RPMI7951 (cell line): ENCODE results near the gene GYPB. TPM values are rescaled to one million over a fixed set of nuclear protein-coding genes. Genes with fewer than 3 reads are reported as not detected.
"Not testable (repeated sequence)": the region's sequence is repeated elsewhere in the genome, so short reads cannot be mapped to it uniquely, and the experiment has no call there.

Experiments
- DNase-seq: peaks from one replicate; pipeline ENCODE4 v3.0.0-alpha.2; 2012; ENCODE audit warnings: low read depth
- total RNA-seq: library from RNA; depleted of rRNA; stranded (reverse); fragments of >200 nt; shearing (Covaris generic); gene quantifications from 2 replicates; pipeline ENCODE4 v1.2.3, GENCODE V29; 2014; rRNA removed

Gene GYPB
- not detected in 2 replicates for total RNA-seq

GRCh38 chr4:144019277-144019676 lies at the start of gene GYPB:
GYPB (minus strand) TSS chr4:144019380; CDS start chr4:144019287, 93 bp downstream.
- not testable (repeated sequence) for DNase-seq

- not testable (repeated sequence) for DNase-seq
Measured at GRCh38 chr4:144061556-144061955, 42.4 kb upstream of the GYPB start.

- DNase-seq, result not testable (repeated sequence)
Measured at GRCh38 chr4:144060234-144060859, 41.2 kb upstream of the GYPB start.

GRCh38 chr4:144056800-144057199 lies 37.6 kb upstream of the GYPB start:
- DNase-seq, result no peak

GRCh38 chr4:144055336-144055735 lies 36.2 kb upstream of the GYPB start:
- DNase-seq, result not testable (repeated sequence)

- DNase-seq, result not testable (repeated sequence)
Measured at GRCh38 chr4:144051494-144051893, 32.3 kb upstream of the GYPB start.

- not testable (repeated sequence) for DNase-seq
Measured at GRCh38 chr4:144050631-144051030, 31.5 kb upstream of the GYPB start.

GRCh38 chr4:144049495-144050424 lies 30.6 kb upstream of the GYPB start:
- not testable (repeated sequence) for DNase-seq

- DNase-seq, result not testable (repeated sequence)
Measured at GRCh38 chr4:144044936-144045335, 25.8 kb upstream of the GYPB start.

GRCh38 chr4:144032580-144032979 lies 13.4 kb upstream of the GYPB start:
- DNase-seq, result not testable (repeated sequence)

- DNase-seq, result not testable (repeated sequence)
Measured at GRCh38 chr4:144031875-144032274, 12.7 kb upstream of the GYPB start.

GRCh38 chr4:144031369-144031768 lies 12.2 kb upstream of the GYPB start:
- not testable (repeated sequence) for DNase-seq

- not testable (repeated sequence) for DNase-seq
Measured at GRCh38 chr4:144030708-144031107, 11.5 kb upstream of the GYPB start.

GRCh38 chr4:144026682-144027081 lies 7.5 kb upstream of the GYPB start:
- not testable (repeated sequence) for DNase-seq

GRCh38 chr4:144024399-144025053 lies 5.3 kb upstream of the GYPB start:
- not testable (repeated sequence) for DNase-seq

GRCh38 chr4:144022772-144023400 lies 3.7 kb upstream of the GYPB start:
- DNase-seq, result not testable (repeated sequence)

- not testable (repeated sequence) for DNase-seq
Measured at GRCh38 chr4:144021336-144021990, 2.3 kb upstream of the GYPB start.

GRCh38 chr4:144018223-144019000 lies 768 bp downstream of the GYPB start:
- not testable (repeated sequence) for DNase-seq

- DNase-seq, result not testable (repeated sequence)
Measured at GRCh38 chr4:144017271-144017670, 1.9 kb downstream of the GYPB start.

- not testable (repeated sequence) for DNase-seq
Measured at GRCh38 chr4:144016057-144016605, 3.0 kb downstream of the GYPB start.
